HG03045 (cell line): ENCODE measurements around the gene KCNK18.
"Not testable (repeated sequence)": the region's sequence is repeated elsewhere in the genome, so short reads cannot be mapped to it uniquely, and the experiment has no call there.

Experiments used
- ATAC-seq: cut with Tn5 transposase; IDR thresholded peaks from one replicate; pipeline ENCODE4 v1.9.1; 2021; ENCODE audit warnings: mild to moderate bottlenecking, moderate library complexity; ENCODE audit not compliant: unreplicated experiment

KCNK18 gene

GRCh38 chr10:117218654-117219053, 21.4 kb downstream of the KCNK18 start:
- no peak for ATAC-seq

GRCh38 chr10:117221156-117221711, 23.9 kb downstream of the KCNK18 start:
- ATAC-seq, result no peak

GRCh38 chr10:117222552-117222951, 25.3 kb downstream of the KCNK18 start:
- no peak for ATAC-seq

- no peak for ATAC-seq
These were observed 25.8 kb downstream of the KCNK18 start for GRCh38 chr10:117222976-117223692.

GRCh38 chr10:117223693-117224430, 26.6 kb downstream of the KCNK18 start:
- no peak for ATAC-seq

GRCh38 chr10:117224881-117225280, 27.6 kb downstream of the KCNK18 start:
- ATAC-seq, result no peak

GRCh38 chr10:117226813-117227451, 29.6 kb downstream of the KCNK18 start:
- ATAC-seq, result no peak

GRCh38 chr10:117228210-117228609, 30.9 kb downstream of the KCNK18 start:
- ATAC-seq, result no peak

GRCh38 chr10:117230107-117230506, 32.8 kb downstream of the KCNK18 start:
- not testable (repeated sequence) for ATAC-seq

GRCh38 chr10:117237401-117237991, 40.2 kb downstream of the KCNK18 start:
- no peak for ATAC-seq

- ATAC-seq, result no peak
These were observed 41.8 kb downstream of the KCNK18 start for GRCh38 chr10:117239051-117239450.

GRCh38 chr10:117239721-117240620, 42.7 kb downstream of the KCNK18 start:
- ATAC-seq, result no peak

- ATAC-seq, result no peak
These were observed 43.6 kb downstream of the KCNK18 start, which contains the start of gene SLC18A2 for GRCh38 chr10:117240621-117241529. Gene SLC18A2, plus strand, starts transcription at chr10:117241114. Its CDS starts 580 bp downstream, at chr10:117241694.

- ATAC-seq, result no peak
These were observed 44.5 kb downstream of the KCNK18 start for GRCh38 chr10:117241541-117242462.

- ATAC-seq, result no peak
These were observed 45.2 kb downstream of the KCNK18 start for GRCh38 chr10:117242463-117242832.

GRCh38 chr10:117246997-117247671, 49.8 kb downstream of the KCNK18 start:
- ATAC-seq, result no peak

GRCh38 chr10:117248750-117249465, 51.6 kb downstream of the KCNK18 start:
- ATAC-seq, result no peak
